SK-N-SH (cell line): Measurements from ENCODE around the gene PLAGL1.

ENCODE experiments used
- CHD2 ChIP-seq: fragments of 150-350 bp; IDR thresholded peaks from 2 replicates; pipeline ENCODE4 v1.6.1; 2018; ENCODE audit warnings: low read length; ENCODE audit not compliant: partially characterized antibody
- FOXJ3 ChIP-seq: sonication (generic); formaldehyde crosslinking; IDR thresholded peaks from 2 replicates; pipeline ENCODE4 v1.5.1; 2020; ENCODE audit warnings: mild to moderate bottlenecking, missing genetic modification reagents
- JUND ChIP-seq: IDR thresholded peaks from 2 replicates; pipeline ENCODE4 v1.4.0; 2012
- MAX ChIP-seq: IDR thresholded peaks from 2 replicates; pipeline ENCODE4 v1.4.0; 2012; ENCODE audit warnings: low read depth
- POLR2AphosphoS5 ChIP-seq: IDR thresholded peaks from 2 replicates; pipeline ENCODE4 v1.6.1; 2012; ENCODE audit warnings: low read depth, low read length
- RXRA ChIP-seq: IDR thresholded peaks from 2 replicates; pipeline ENCODE4 v1.4.0; 2012; ENCODE audit warnings: low read depth, mild to moderate bottlenecking, borderline replicate concordance
- SIN3A ChIP-seq: IDR thresholded peaks from 2 replicates; pipeline ENCODE4 v1.6.1; 2012; ENCODE audit warnings: low read depth, mild to moderate bottlenecking, low read length, moderate library complexity, borderline replicate concordance
- SMC3 ChIP-seq: IDR thresholded peaks from 2 replicates; pipeline ENCODE4 v1.6.1; 2012; ENCODE audit warnings: low read depth, low read length, improper control_type of control experiment
- TCF12 ChIP-seq: IDR thresholded peaks from 2 replicates; pipeline ENCODE4 v1.4.0; 2012
- USF2 ChIP-seq: fragments of 150-350 bp; IDR thresholded peaks from 2 replicates; pipeline ENCODE4 v1.6.1; 2017; ENCODE audit warnings: antibody characterized with exemption, low read length, low read depth, borderline replicate concordance
- ZBTB33 ChIP-seq: IDR thresholded peaks from 2 replicates; pipeline ENCODE4 v1.4.0; 2012; ENCODE audit warnings: low read depth, borderline replicate concordance
- TF ChIP-seq, protein P1 (sequence below): fragments of 200-600 bp; sonication (generic); IDR thresholded peaks from 2 replicates; pipeline ENCODE4 v1.6.1; 2017; ENCODE audit warnings: antibody characterized with exemption, mild to moderate bottlenecking, moderate library complexity

DNA sequence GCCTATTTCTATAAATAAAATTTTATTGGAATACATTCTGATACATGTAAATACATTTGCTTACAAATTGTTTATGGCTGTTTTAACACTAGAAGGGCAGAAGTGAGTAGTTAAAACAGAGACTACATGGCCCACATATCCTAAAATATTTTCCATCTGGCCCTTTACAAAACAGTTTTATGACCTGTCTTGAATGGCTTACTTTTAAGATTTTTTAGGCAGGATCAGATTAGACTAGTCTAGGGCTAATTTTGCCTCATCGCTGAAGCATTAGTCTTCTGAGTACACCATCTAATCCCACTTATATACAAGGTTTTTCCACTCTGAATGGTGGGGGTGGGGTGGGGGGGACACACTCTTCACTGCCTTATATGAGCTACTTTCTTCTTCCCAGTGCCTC, 27.1 kb downstream of the PLAGL1 start:
- TF ChIP-seq CHD2 (no peak), RXRA (no peak), MAX (no peak), SMC3 (no peak), SIN3A (no peak), FOXJ3 (CRISPR knock-in tag) (no peak), POLR2AphosphoS5 (no peak), ZBTB33 (no peak), TCF12 (no peak), USF2 (no peak), JUND (no peak)
- TF ChIP-seq, protein P1, sequence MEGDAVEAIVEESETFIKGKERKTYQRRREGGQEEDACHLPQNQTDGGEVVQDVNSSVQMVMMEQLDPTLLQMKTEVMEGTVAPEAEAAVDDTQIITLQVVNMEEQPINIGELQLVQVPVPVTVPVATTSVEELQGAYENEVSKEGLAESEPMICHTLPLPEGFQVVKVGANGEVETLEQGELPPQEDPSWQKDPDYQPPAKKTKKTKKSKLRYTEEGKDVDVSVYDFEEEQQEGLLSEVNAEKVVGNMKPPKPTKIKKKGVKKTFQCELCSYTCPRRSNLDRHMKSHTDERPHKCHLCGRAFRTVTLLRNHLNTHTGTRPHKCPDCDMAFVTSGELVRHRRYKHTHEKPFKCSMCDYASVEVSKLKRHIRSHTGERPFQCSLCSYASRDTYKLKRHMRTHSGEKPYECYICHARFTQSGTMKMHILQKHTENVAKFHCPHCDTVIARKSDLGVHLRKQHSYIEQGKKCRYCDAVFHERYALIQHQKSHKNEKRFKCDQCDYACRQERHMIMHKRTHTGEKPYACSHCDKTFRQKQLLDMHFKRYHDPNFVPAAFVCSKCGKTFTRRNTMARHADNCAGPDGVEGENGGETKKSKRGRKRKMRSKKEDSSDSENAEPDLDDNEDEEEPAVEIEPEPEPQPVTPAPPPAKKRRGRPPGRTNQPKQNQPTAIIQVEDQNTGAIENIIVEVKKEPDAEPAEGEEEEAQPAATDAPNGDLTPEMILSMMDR = no peak
